ENCODE results near the gene TJP2. TPM values are rescaled to one million over a fixed set of nuclear protein-coding genes. Genes with fewer than 3 reads are reported as not detected.
A peak's percentile ranks its signal among the peaks of the same experiment; 100 is the strongest.

Gene TJP2
- total RNA-seq, 1 donor from 2014 or later: 35.5 TPM

DNA sequence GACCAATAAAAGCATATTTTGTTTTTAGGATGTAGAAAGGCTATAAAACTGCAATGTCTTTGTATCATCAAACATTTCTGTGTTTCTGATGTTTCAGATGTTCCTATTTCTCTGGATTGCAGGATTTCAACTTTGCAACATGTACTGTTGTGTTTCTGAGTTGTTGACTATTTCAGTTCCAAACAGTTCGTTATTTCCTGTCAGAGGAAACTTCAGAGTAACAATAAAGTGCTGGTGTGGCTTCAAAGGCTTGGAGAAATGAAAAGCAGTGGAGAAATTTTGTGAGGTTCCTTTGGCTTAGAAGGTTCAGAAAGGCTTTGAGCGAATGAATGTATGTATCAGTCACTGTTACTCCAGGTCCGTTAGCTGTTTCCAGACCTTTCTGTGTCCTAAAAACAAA, 17.2 kb downstream of the TJP2 start:
- Histone ChIP-seq H3K27me3 (no peaks in the 10 kb centered on the region), H3K4me2 (no peak overlapping the region), H3K9ac (no peak overlapping the region), H3K79me2 (ENCODE audit: low read depth) (peaks cover 31% of the 10 kb centered on the region), H4K20me1 (ENCODE audit: low read depth) (no peaks in the 10 kb centered on the region), H3K36me3 (no peaks in the 10 kb centered on the region), H3K4me3 (no peak overlapping the region), H3K27ac (no peak overlapping the region), H3K9me3 (ENCODE audit: low read depth) (no peaks in the 10 kb centered on the region), H3F3A (ENCODE audit: low read depth) (no peaks in the 10 kb centered on the region), H2AFZ (replicated peaks) (no peak overlapping the region), H3K4me1 (peaks cover 15% of the 10 kb centered on the region)
- TF ChIP-seq, protein P1, sequence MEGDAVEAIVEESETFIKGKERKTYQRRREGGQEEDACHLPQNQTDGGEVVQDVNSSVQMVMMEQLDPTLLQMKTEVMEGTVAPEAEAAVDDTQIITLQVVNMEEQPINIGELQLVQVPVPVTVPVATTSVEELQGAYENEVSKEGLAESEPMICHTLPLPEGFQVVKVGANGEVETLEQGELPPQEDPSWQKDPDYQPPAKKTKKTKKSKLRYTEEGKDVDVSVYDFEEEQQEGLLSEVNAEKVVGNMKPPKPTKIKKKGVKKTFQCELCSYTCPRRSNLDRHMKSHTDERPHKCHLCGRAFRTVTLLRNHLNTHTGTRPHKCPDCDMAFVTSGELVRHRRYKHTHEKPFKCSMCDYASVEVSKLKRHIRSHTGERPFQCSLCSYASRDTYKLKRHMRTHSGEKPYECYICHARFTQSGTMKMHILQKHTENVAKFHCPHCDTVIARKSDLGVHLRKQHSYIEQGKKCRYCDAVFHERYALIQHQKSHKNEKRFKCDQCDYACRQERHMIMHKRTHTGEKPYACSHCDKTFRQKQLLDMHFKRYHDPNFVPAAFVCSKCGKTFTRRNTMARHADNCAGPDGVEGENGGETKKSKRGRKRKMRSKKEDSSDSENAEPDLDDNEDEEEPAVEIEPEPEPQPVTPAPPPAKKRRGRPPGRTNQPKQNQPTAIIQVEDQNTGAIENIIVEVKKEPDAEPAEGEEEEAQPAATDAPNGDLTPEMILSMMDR (IDR thresholded peaks at IDR 0.05): no peak
- no peak for TF ChIP-seq EZH2 (IDR thresholded peaks at IDR 0.05)
- TF ChIP-seq EZH2phosphoT487 (IDR thresholded peaks at IDR 0.05): no peak
- no peak overlapping the region for H3K4me3 Mint-ChIP-seq
- H3K27ac Mint-ChIP-seq: no peak overlapping the region
- no peaks in the 10 kb centered on the region for H3K36me3 Mint-ChIP-seq
- H3K4me1 Mint-ChIP-seq: peaks cover 26% of the 10 kb centered on the region
- DNase-seq (ENCODE audit: low spot score): no peak
- H3K9me3 Mint-ChIP-seq: no peaks in the 10 kb centered on the region
- peaks cover 4% of the 10 kb centered on the region for H3K27me3 Mint-ChIP-seq (ENCODE audit: insufficient read depth, low read depth)

DNA sequence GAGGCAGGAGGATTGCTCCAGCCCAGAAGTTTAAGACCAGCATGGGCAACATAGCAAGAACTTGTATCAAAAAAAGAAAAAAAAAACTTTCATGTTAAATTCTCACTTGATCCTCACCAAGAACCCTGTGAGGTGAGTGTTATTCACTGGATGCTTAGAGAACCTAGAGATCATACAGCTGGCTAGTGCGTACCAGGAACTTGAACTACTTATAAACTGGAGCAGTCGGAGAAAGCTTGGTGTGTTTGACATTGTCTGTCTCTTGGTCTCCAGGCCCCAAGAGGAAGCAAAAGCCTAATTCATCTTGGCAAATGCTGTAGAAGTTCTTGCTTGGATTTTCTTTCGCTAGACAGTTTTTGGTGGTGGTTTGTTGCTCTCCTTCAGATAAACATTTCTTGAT, 18.1 kb downstream of the TJP2 start:
- H3K4me3 ChIP-seq: no peak overlapping the region
- H3K27ac ChIP-seq: no peak overlapping the region
- H3K9me3 ChIP-seq (ENCODE audit: low read depth): no peaks in the 10 kb centered on the region
- no peak overlapping the region for H3K4me3 Mint-ChIP-seq
- H3K36me3 ChIP-seq: no peaks in the 10 kb centered on the region
- peaks cover 4% of the 10 kb centered on the region for H3K27me3 Mint-ChIP-seq (ENCODE audit: insufficient read depth, low read depth)
- H3K4me1 Mint-ChIP-seq: peaks cover 22% of the 10 kb centered on the region
- no peaks in the 10 kb centered on the region for H3F3A ChIP-seq (ENCODE audit: low read depth)
- no peaks in the 10 kb centered on the region for H3K9me3 Mint-ChIP-seq
- H3K27me3 ChIP-seq: no peaks in the 10 kb centered on the region
- no peak for TF ChIP-seq EZH2 (IDR thresholded peaks at IDR 0.05)
- TF ChIP-seq, protein P1 (IDR thresholded peaks at IDR 0.05): no peak
- TF ChIP-seq EZH2phosphoT487 (IDR thresholded peaks at IDR 0.05): no peak
- H3K36me3 Mint-ChIP-seq: no peaks in the 10 kb centered on the region
- H3K9ac ChIP-seq: no peak overlapping the region
- no peak overlapping the region for H2AFZ ChIP-seq (replicated peaks)
- H4K20me1 ChIP-seq (ENCODE audit: low read depth): no peaks in the 10 kb centered on the region
- no peak overlapping the region for H3K4me2 ChIP-seq
- no peak for DNase-seq (ENCODE audit: low spot score)
- H3K79me2 ChIP-seq (ENCODE audit: low read depth): peaks cover 36% of the 10 kb centered on the region
- no peak overlapping the region for H3K27ac Mint-ChIP-seq
- H3K4me1 ChIP-seq: peaks cover 7% of the 10 kb centered on the region

DNA sequence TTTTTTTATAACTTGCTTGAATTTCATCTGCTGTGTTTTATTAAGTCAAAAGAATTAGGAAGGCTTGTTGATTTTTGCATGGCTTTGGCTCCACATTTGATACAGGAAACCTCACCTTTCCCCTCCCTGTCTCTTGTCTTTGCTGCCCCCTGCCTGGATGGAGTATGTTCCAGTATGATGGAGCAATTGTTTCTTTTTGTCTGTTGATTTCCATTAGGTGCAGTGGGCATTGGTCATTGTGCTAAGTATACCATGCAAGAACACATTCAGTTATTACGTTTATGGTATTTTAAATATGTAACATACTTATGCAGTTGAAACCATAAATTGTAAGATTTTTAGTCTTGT, 19.6 kb downstream of the TJP2 start:
- Histone ChIP-seq H3K4me3 (no peak overlapping the region), H3K27me3 (no peaks in the 10 kb centered on the region), H3K79me2 (ENCODE audit: low read depth) (peaks cover 36% of the 10 kb centered on the region), H3F3A (ENCODE audit: low read depth) (no peaks in the 10 kb centered on the region), H3K27ac (no peak overlapping the region), H3K4me2 (no peak overlapping the region), H3K4me1 (peaks cover 7% of the 10 kb centered on the region), H3K36me3 (no peaks in the 10 kb centered on the region), H3K9me3 (ENCODE audit: low read depth) (no peaks in the 10 kb centered on the region), H2AFZ (replicated peaks) (no peak overlapping the region), H4K20me1 (ENCODE audit: low read depth) (no peaks in the 10 kb centered on the region), H3K9ac (no peak overlapping the region)
- Mint-ChIP-seq H3K4me1 (peaks cover 21% of the 10 kb centered on the region), H3K36me3 (no peaks in the 10 kb centered on the region), H3K27me3 (ENCODE audit: insufficient read depth, low read depth) (peaks cover 4% of the 10 kb centered on the region), H3K9me3 (no peaks in the 10 kb centered on the region), H3K4me3 (no peak overlapping the region), H3K27ac (no peak overlapping the region)
- TF ChIP-seq EZH2phosphoT487 (IDR thresholded peaks at IDR 0.05) (no peak), EZH2 (IDR thresholded peaks at IDR 0.05) (no peak)
- TF ChIP-seq, protein P1 (IDR thresholded peaks at IDR 0.05): peak; percentile 19
- DNase-seq (ENCODE audit: low spot score): peak; percentile 48

Measured in neural progenitor cell (in vitro differentiated cells).